ENCODE measurements around the gene UBE2M. TPM values are rescaled to one million over a fixed set of nuclear protein-coding genes. Genes with fewer than 3 reads are reported as not detected.

UBE2M gene
- total RNA-seq, 1 donor from 2014 or later: 73.6 TPM

DNA sequence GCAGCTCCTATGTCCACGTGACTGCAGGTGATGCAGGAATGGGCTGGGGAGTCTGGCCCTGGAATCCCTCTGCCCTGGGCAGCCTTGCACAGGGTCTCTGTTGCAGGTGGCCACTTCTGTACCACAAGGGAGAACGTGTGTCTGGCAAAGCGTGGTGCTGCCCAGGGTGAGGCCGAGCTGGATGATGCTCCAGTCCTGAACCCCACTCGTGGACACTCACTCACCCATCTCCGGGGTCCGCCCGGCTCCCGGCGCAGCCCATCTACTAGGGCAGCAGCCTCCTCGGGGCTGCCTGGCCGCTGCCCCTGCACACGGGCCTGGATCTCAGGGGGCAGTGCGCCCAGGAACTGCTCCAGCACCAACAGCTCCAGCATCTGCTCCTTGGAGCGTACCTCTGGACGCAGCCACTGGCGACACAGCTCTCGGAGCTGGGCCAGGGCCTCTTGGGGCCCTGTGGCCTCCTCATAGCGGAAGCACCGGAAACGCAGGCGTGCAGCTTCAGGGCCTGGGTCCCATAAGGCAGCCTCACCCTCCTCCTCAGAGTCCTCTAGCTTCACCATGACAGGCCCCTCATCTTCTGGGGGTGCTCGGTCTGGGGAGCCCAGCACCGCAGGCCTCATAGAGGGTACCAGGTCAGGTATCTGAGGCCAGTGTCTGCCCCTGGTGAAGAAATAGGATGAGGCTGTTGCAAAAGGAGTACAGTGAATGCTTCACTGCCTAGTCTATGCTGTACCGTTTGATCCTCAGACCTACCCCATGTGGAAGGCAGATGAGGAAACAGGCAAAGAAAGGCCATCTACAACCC, 12.6 kb upstream of the UBE2M start:
- Histone ChIP-seq H3K4me1 (ENCODE audit: control insufficient read depth in 3 of 3, insufficient read depth in 3 of 3, low read length in 3 of 3) (peaks cover 14 to 29% (median 19%) of the 10 kb centered on the region in 3 donors), H3K9ac (ENCODE audit: low read depth in 1 of 3, low read length in 3 of 3) (peak overlapping the region in 1 of 3 donors; percentile 33), H3K4me3 (ENCODE audit: low read length in 3 of 3) (no peak overlapping the region), H3K27me3 (ENCODE audit: control insufficient read depth in 3 of 3, insufficient read depth in 3 of 3, low read length in 3 of 3) (no peaks in the 10 kb centered on the region), H3K27ac (ENCODE audit: low read depth, low read length) (no peak overlapping the region), H3K9me3 (ENCODE audit: control insufficient read depth in 3 of 3, low read length in 3 of 3) (no peaks in the 10 kb centered on the region), H3K36me3 (ENCODE audit: control insufficient read depth in 3 of 3, insufficient read depth in 3 of 3, low read length in 3 of 3) (peaks cover 21 to 30% (median 27%) of the 10 kb centered on the region in 3 donors)

GRCh38 chr19:58569943-58570670, 11.7 kb upstream of the UBE2M start:
- Histone ChIP-seq H3K27me3 (ENCODE audit: control insufficient read depth in 3 of 3, insufficient read depth in 3 of 3, low read length in 3 of 3) (no peaks in the 10 kb centered on the region), H3K4me3 (ENCODE audit: low read length in 3 of 3) (no peak overlapping the region), H3K9me3 (ENCODE audit: control insufficient read depth in 3 of 3, low read length in 3 of 3) (no peaks in the 10 kb centered on the region), H3K36me3 (ENCODE audit: control insufficient read depth in 3 of 3, insufficient read depth in 3 of 3, low read length in 3 of 3) (peaks cover 21 to 30% (median 27%) of the 10 kb centered on the region in 3 donors), H3K9ac (ENCODE audit: low read depth in 1 of 3, low read length in 3 of 3) (no peak overlapping the region), H3K4me1 (ENCODE audit: control insufficient read depth in 3 of 3, insufficient read depth in 3 of 3, low read length in 3 of 3) (peaks cover 10 to 22% (median 19%) of the 10 kb centered on the region in 3 donors), H3K27ac (ENCODE audit: low read depth, low read length) (no peak overlapping the region)

DNA sequence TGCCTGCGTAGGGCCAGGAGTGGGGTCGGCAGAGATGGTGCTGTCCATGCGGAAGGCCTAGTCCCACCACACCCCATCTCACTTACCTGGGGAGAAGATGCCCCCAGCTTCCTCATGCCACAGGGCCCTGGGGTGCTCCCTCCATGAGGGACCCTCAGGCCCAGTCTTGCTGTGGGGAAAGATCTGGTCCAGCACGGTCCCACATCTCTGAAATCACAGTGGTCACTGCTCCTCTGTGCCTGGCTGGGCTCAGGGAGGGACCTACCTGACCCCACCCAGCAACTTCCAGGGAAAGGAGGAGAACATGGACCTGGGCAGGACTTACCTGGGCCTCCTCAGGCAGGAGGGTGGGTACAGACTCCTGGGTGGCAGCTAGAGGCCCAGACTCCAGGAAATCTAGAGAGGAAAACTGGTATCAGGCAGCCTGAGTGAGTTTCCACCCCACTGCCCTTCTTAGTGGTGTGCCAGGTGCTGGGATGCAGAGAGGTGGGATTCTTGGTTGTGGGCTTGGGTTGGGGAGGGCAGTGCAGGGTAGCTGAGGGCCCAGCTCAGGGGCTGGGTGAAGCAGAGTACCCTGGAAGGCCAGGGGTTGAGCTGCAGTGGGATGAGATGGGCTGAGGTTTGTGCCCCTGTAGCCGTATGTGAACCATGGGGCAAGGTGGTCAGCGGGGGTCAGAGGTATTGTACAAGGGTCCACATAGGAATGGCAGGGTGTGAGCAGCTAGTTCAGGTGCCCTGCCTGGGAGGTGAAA, 11.0 kb upstream of the UBE2M start:
- Histone ChIP-seq H3K27me3 (ENCODE audit: control insufficient read depth in 3 of 3, insufficient read depth in 3 of 3, low read length in 3 of 3) (no peaks in the 10 kb centered on the region), H3K9ac (ENCODE audit: low read depth in 1 of 3, low read length in 3 of 3) (no peak overlapping the region), H3K4me1 (ENCODE audit: control insufficient read depth in 3 of 3, insufficient read depth in 3 of 3, low read length in 3 of 3) (peaks cover 10 to 20% (median 16%) of the 10 kb centered on the region in 3 donors), H3K4me3 (ENCODE audit: low read length in 3 of 3) (no peak overlapping the region), H3K9me3 (ENCODE audit: control insufficient read depth in 3 of 3, low read length in 3 of 3) (no peaks in the 10 kb centered on the region), H3K27ac (ENCODE audit: low read depth, low read length) (no peak overlapping the region), H3K36me3 (ENCODE audit: control insufficient read depth in 3 of 3, insufficient read depth in 3 of 3, low read length in 3 of 3) (peaks cover 21 to 30% (median 27%) of the 10 kb centered on the region in 3 donors)

DNA sequence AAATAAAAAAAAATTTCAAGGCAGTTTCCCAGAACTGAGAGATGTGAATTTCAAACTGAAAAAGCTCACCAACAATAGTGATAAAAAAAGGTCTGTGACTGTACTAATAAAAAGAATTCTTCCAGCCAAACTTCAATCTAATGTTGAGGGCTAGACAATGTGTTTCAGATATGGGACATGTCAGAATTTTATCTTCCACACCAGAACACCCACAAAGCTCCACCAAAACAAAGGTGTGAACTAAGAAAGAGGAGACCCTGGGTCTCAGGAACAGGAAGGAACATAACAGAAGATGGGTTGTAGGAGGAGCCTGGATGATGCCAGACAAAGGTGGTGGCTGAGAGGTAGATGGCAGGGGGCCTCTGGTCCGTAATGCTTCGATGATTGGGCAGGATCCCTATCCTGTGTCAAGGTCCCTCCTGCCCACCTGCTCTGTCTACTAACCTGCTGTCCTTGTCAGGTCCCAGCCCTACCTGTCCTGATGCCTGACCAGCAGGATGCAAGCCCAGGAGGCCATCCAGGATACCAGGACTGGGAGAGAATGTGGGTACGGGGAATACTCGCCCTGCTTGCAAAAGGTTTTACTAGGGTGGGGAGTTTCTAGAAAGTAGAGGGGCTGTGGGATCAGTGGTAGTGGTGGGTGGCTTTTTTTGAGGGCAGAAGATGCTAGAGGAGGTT, 10.2 kb upstream of the UBE2M start:
- Histone ChIP-seq H3K36me3 (ENCODE audit: control insufficient read depth in 3 of 3, insufficient read depth in 3 of 3, low read length in 3 of 3) (peaks cover 21 to 30% (median 27%) of the 10 kb centered on the region in 3 donors), H3K27ac (ENCODE audit: low read depth, low read length) (no peak overlapping the region), H3K27me3 (ENCODE audit: control insufficient read depth in 3 of 3, insufficient read depth in 3 of 3, low read length in 3 of 3) (no peaks in the 10 kb centered on the region)

DNA sequence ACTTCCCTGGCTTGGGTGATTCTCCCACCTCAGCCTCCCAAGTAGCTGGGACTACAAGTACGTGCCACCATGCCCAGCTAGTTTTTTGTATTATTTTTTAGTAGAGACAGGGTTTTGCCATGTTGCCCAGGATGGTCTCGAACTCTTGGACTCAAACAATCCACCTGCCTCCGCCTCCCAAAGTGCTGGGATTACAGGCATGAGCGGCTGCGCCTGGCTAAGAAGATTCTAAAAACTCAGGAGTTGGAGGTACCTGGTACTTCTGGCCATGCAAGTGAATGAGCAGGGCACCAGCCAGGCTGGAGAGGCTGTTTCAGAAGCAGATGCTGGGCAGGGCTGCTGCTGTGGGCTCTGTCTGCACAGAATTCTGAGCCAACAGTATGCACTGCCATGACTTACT, 8.6 kb upstream of the UBE2M start:
- peaks cover 18 to 23% (median 23%) of the 10 kb centered on the region in 3 donors for H3K4me1 ChIP-seq (ENCODE audit: control insufficient read depth in 3 of 3, insufficient read depth in 3 of 3, low read length in 3 of 3)
- peaks cover 21 to 30% (median 27%) of the 10 kb centered on the region in 3 donors for H3K36me3 ChIP-seq (ENCODE audit: control insufficient read depth in 3 of 3, insufficient read depth in 3 of 3, low read length in 3 of 3)
- H3K9me3 ChIP-seq (ENCODE audit: control insufficient read depth in 3 of 3, low read length in 3 of 3): no peaks in the 10 kb centered on the region
- no peak overlapping the region for H3K9ac ChIP-seq (ENCODE audit: low read depth in 1 of 3, low read length in 3 of 3)
- no peaks in the 10 kb centered on the region for H3K27me3 ChIP-seq (ENCODE audit: control insufficient read depth in 3 of 3, insufficient read depth in 3 of 3, low read length in 3 of 3)
- no peak overlapping the region for H3K4me3 ChIP-seq (ENCODE audit: low read length in 3 of 3)
- no peak overlapping the region for H3K27ac ChIP-seq (ENCODE audit: low read depth, low read length)

More for the DNA sequence above, 10.2 kb upstream of the UBE2M start:
- no peaks in the 10 kb centered on the region for H3K9me3 ChIP-seq (ENCODE audit: control insufficient read depth in 3 of 3, low read length in 3 of 3)
- H3K4me1 ChIP-seq (ENCODE audit: control insufficient read depth in 3 of 3, insufficient read depth in 3 of 3, low read length in 3 of 3): peaks cover 9 to 16% (median 15%) of the 10 kb centered on the region in 3 donors
- peak overlapping the region in 1 of 3 donors; percentile 3 for H3K9ac ChIP-seq (ENCODE audit: low read depth in 1 of 3, low read length in 3 of 3)
- no peak overlapping the region for H3K4me3 ChIP-seq (ENCODE audit: low read length in 3 of 3)

- peak overlapping the region; percentile 65 to 82 (median 70) for H3K9ac ChIP-seq (ENCODE audit: low read depth in 1 of 3, low read length in 3 of 3)
- no peaks in the 10 kb centered on the region for H3K27me3 ChIP-seq (ENCODE audit: control insufficient read depth in 3 of 3, insufficient read depth in 3 of 3, low read length in 3 of 3)
- no peak overlapping the region for H3K27ac ChIP-seq (ENCODE audit: low read depth, low read length)
- peak overlapping the region in 1 of 3 donors; percentile 22 for H3K4me3 ChIP-seq (ENCODE audit: low read length in 3 of 3)
- H3K36me3 ChIP-seq (ENCODE audit: control insufficient read depth in 3 of 3, insufficient read depth in 3 of 3, low read length in 3 of 3): peaks cover 6 to 8% (median 8%) of the 10 kb centered on the region in 3 donors
- H3K9me3 ChIP-seq (ENCODE audit: control insufficient read depth in 3 of 3, low read length in 3 of 3): no peaks in the 10 kb centered on the region
- peaks cover 36 to 50% (median 43%) of the 10 kb centered on the region in 3 donors for H3K4me1 ChIP-seq (ENCODE audit: control insufficient read depth in 3 of 3, insufficient read depth in 3 of 3, low read length in 3 of 3)
Observed at GRCh38 chr19:58563823-58564222, 5.4 kb upstream of the UBE2M start.

DNA sequence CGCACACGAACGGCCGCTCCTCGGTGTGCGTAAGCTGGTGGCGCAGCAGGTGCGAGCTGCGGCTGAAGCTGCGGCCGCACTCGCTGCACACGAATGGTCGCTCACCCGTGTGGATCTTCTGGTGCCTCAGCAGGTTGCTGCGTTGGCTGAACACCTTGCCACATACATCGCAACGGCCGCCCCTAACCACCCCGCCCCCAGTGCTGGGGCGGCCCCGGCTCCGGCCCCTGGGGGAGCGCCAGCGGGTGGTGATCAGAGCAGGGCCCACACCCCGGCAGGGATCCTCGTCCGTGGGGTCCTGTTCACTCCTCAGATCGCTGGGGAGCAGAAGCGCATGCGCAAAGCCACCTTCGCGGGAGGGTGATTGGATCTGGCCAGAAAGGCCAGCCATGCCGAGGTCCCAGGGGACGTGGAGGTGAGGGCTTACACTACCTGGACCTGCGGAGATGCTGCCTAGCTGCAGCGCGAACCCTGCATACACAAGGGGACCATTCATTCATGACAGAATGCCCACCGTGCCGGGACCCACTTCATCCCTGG, 4.7 kb upstream of the UBE2M start:
- Histone ChIP-seq H3K27ac (ENCODE audit: low read depth, low read length) (no peak overlapping the region), H3K9me3 (ENCODE audit: control insufficient read depth in 3 of 3, low read length in 3 of 3) (no peaks in the 10 kb centered on the region), H3K4me1 (ENCODE audit: control insufficient read depth in 3 of 3, insufficient read depth in 3 of 3, low read length in 3 of 3) (peaks cover 36 to 50% (median 43%) of the 10 kb centered on the region in 3 donors), H3K9ac (ENCODE audit: low read depth in 1 of 3, low read length in 3 of 3) (peak overlapping the region; percentile 65 to 82 (median 70)), H3K36me3 (ENCODE audit: control insufficient read depth in 3 of 3, insufficient read depth in 3 of 3, low read length in 3 of 3) (peaks cover 4% of the 10 kb centered on the region in 3 donors), H3K4me3 (ENCODE audit: low read length in 3 of 3) (peak overlapping the region; percentile 67 to 79 (median 79)), H3K27me3 (ENCODE audit: control insufficient read depth in 3 of 3, insufficient read depth in 3 of 3, low read length in 3 of 3) (no peaks in the 10 kb centered on the region)

- Histone ChIP-seq H3K9ac (ENCODE audit: low read depth in 1 of 3, low read length in 3 of 3) (peak overlapping the region; percentile 65 to 82 (median 70)), H3K4me3 (ENCODE audit: low read length in 3 of 3) (peak overlapping the region; percentile 67 to 79 (median 79)), H3K27ac (ENCODE audit: low read depth, low read length) (no peak overlapping the region), H3K4me1 (ENCODE audit: control insufficient read depth in 3 of 3, insufficient read depth in 3 of 3, low read length in 3 of 3) (peaks cover 40 to 55% (median 48%) of the 10 kb centered on the region in 3 donors), H3K9me3 (ENCODE audit: control insufficient read depth in 3 of 3, low read length in 3 of 3) (no peaks in the 10 kb centered on the region), H3K36me3 (ENCODE audit: control insufficient read depth in 3 of 3, insufficient read depth in 3 of 3, low read length in 3 of 3) (peaks cover 1 to 4% (median 4%) of the 10 kb centered on the region in 3 donors), H3K27me3 (ENCODE audit: control insufficient read depth in 3 of 3, insufficient read depth in 3 of 3, low read length in 3 of 3) (no peaks in the 10 kb centered on the region)
Observed at GRCh38 chr19:58562122-58563033, 4.0 kb upstream of the UBE2M start.

Data from skeletal muscle tissue (tissue), 4 donors.